Measurements from ENCODE around the gene FOXD4L6.
"Not testable (repeated sequence)": the region's sequence is repeated elsewhere in the genome, so short reads cannot be mapped to it uniquely, and the experiment has no call there.

FOXD4L6 gene

GRCh38 chr9:41128581-41128980 lies at the start of gene FOXD4L6:
Gene FOXD4L6, minus strand, starts transcription at chr9:41128681. Its CDS starts 298 bp downstream, at chr9:41128383.
- H3K27ac Mint-ChIP-seq; H3K4me3 Mint-ChIP-seq; H3K36me3 Mint-ChIP-seq; H3K4me1 Mint-ChIP-seq (ENCODE audit: low read depth); H3K27me3 Mint-ChIP-seq; H3K9me3 Mint-ChIP-seq (ENCODE audit: low read depth): not testable (repeated sequence)

- H3K4me3 Mint-ChIP-seq; H3K27me3 Mint-ChIP-seq; H3K9me3 Mint-ChIP-seq (ENCODE audit: low read depth); H3K36me3 Mint-ChIP-seq; H3K4me1 Mint-ChIP-seq (ENCODE audit: low read depth); H3K27ac Mint-ChIP-seq: not testable (repeated sequence)
Observed at GRCh38 chr9:41174994-41175393, 46.5 kb upstream of the FOXD4L6 start.

- not testable (repeated sequence) for H3K27me3 Mint-ChIP-seq; H3K9me3 Mint-ChIP-seq (ENCODE audit: low read depth); H3K4me1 Mint-ChIP-seq (ENCODE audit: low read depth); H3K4me3 Mint-ChIP-seq; H3K27ac Mint-ChIP-seq; H3K36me3 Mint-ChIP-seq
Observed at GRCh38 chr9:41150116-41150515, 21.6 kb upstream of the FOXD4L6 start.

- not testable (repeated sequence) for H3K36me3 Mint-ChIP-seq; H3K4me1 Mint-ChIP-seq (ENCODE audit: low read depth); H3K27ac Mint-ChIP-seq; H3K4me3 Mint-ChIP-seq; H3K9me3 Mint-ChIP-seq (ENCODE audit: low read depth); H3K27me3 Mint-ChIP-seq
Observed at GRCh38 chr9:41141878-41142277, 13.4 kb upstream of the FOXD4L6 start.

- not testable (repeated sequence) for H3K27me3 Mint-ChIP-seq; H3K9me3 Mint-ChIP-seq (ENCODE audit: low read depth); H3K36me3 Mint-ChIP-seq; H3K4me3 Mint-ChIP-seq; H3K27ac Mint-ChIP-seq; H3K4me1 Mint-ChIP-seq (ENCODE audit: low read depth)
Observed at GRCh38 chr9:41126746-41127446, 1.6 kb downstream of the FOXD4L6 start.

GRCh38 chr9:41125936-41126335 lies 2.5 kb downstream of the FOXD4L6 start:
- not testable (repeated sequence) for H3K4me1 Mint-ChIP-seq (ENCODE audit: low read depth); H3K36me3 Mint-ChIP-seq; H3K27me3 Mint-ChIP-seq; H3K4me3 Mint-ChIP-seq; H3K27ac Mint-ChIP-seq; H3K9me3 Mint-ChIP-seq (ENCODE audit: low read depth)

- not testable (repeated sequence) for H3K4me1 Mint-ChIP-seq (ENCODE audit: low read depth); H3K27me3 Mint-ChIP-seq; H3K36me3 Mint-ChIP-seq; H3K9me3 Mint-ChIP-seq (ENCODE audit: low read depth); H3K4me3 Mint-ChIP-seq; H3K27ac Mint-ChIP-seq
Observed at GRCh38 chr9:41125109-41125658, 3.3 kb downstream of the FOXD4L6 start.

GRCh38 chr9:41124250-41125108 lies 4.0 kb downstream of the FOXD4L6 start:
- H3K36me3 Mint-ChIP-seq; H3K27me3 Mint-ChIP-seq; H3K4me3 Mint-ChIP-seq; H3K4me1 Mint-ChIP-seq (ENCODE audit: low read depth); H3K9me3 Mint-ChIP-seq (ENCODE audit: low read depth); H3K27ac Mint-ChIP-seq: not testable (repeated sequence)

GRCh38 chr9:41123812-41124211 lies 4.7 kb downstream of the FOXD4L6 start:
- not testable (repeated sequence) for H3K36me3 Mint-ChIP-seq; H3K9me3 Mint-ChIP-seq (ENCODE audit: low read depth); H3K4me3 Mint-ChIP-seq; H3K4me1 Mint-ChIP-seq (ENCODE audit: low read depth); H3K27me3 Mint-ChIP-seq; H3K27ac Mint-ChIP-seq

- H3K4me3 Mint-ChIP-seq; H3K4me1 Mint-ChIP-seq (ENCODE audit: low read depth); H3K36me3 Mint-ChIP-seq; H3K27me3 Mint-ChIP-seq; H3K9me3 Mint-ChIP-seq (ENCODE audit: low read depth); H3K27ac Mint-ChIP-seq: not testable (repeated sequence)
Observed at GRCh38 chr9:41123396-41123795, 5.1 kb downstream of the FOXD4L6 start.

GRCh38 chr9:41120696-41121095 lies 7.8 kb downstream of the FOXD4L6 start:
- H3K9me3 Mint-ChIP-seq (ENCODE audit: low read depth); H3K4me3 Mint-ChIP-seq; H3K27ac Mint-ChIP-seq; H3K36me3 Mint-ChIP-seq; H3K27me3 Mint-ChIP-seq; H3K4me1 Mint-ChIP-seq (ENCODE audit: low read depth): not testable (repeated sequence)

GRCh38 chr9:41119719-41120118 lies 8.8 kb downstream of the FOXD4L6 start:
- H3K9me3 Mint-ChIP-seq (ENCODE audit: low read depth); H3K27me3 Mint-ChIP-seq; H3K27ac Mint-ChIP-seq; H3K4me3 Mint-ChIP-seq; H3K4me1 Mint-ChIP-seq (ENCODE audit: low read depth); H3K36me3 Mint-ChIP-seq: not testable (repeated sequence)

- not testable (repeated sequence) for H3K27me3 Mint-ChIP-seq; H3K4me1 Mint-ChIP-seq (ENCODE audit: low read depth); H3K9me3 Mint-ChIP-seq (ENCODE audit: low read depth); H3K27ac Mint-ChIP-seq; H3K36me3 Mint-ChIP-seq; H3K4me3 Mint-ChIP-seq
Observed at GRCh38 chr9:41119311-41119710, 9.2 kb downstream of the FOXD4L6 start.

GRCh38 chr9:41113348-41113747 lies 15.1 kb downstream of the FOXD4L6 start:
- H3K36me3 Mint-ChIP-seq; H3K27ac Mint-ChIP-seq; H3K9me3 Mint-ChIP-seq (ENCODE audit: low read depth); H3K27me3 Mint-ChIP-seq; H3K4me3 Mint-ChIP-seq; H3K4me1 Mint-ChIP-seq (ENCODE audit: low read depth): not testable (repeated sequence)

- H3K27me3 Mint-ChIP-seq; H3K9me3 Mint-ChIP-seq (ENCODE audit: low read depth); H3K36me3 Mint-ChIP-seq; H3K4me3 Mint-ChIP-seq; H3K27ac Mint-ChIP-seq; H3K4me1 Mint-ChIP-seq (ENCODE audit: low read depth): not testable (repeated sequence)
Observed at GRCh38 chr9:41111414-41111813, 17.1 kb downstream of the FOXD4L6 start.

- H3K36me3 Mint-ChIP-seq, H3K27ac Mint-ChIP-seq, H3K4me3 Mint-ChIP-seq: not testable (repeated sequence)
Observed at GRCh38 chr9:41110913-41111312, 17.6 kb downstream of the FOXD4L6 start.

More at GRCh38 chr9:41110913-41111312, 17.6 kb downstream of the FOXD4L6 start:
- H3K9me3 Mint-ChIP-seq (ENCODE audit: low read depth); H3K27me3 Mint-ChIP-seq; H3K4me1 Mint-ChIP-seq (ENCODE audit: low read depth): not testable (repeated sequence)
